Fibroblast of lung (primary cell): ENCODE results near the gene FKBP14.

Source experiments
- CTCF ChIP-seq, 2 donors: IDR thresholded peaks in 1 of 2; conservative IDR thresholded peaks in 1 of 2; 1 replicate in 1 of 2; 2 replicates in 1 of 2; pipeline ENCODE4 v1.5.1; 2011 to 2012; ENCODE audit warnings: low read length in 2 of 2, control low read depth in 1 of 2, inconsistent platforms in 1 of 2, low read depth in 1 of 2, mild to moderate bottlenecking in 1 of 2
- EZH2 ChIP-seq: IDR thresholded peaks from 2 replicates; pipeline ENCODE4 v1.5.1; 2012; ENCODE audit warnings: low read length, control low read depth, mild to moderate bottlenecking; ENCODE audit errors: missing control alignments

- TF ChIP-seq CTCF (conservative IDR thresholded peaks at IDR 0.05 in 1 of 2, IDR thresholded peaks at IDR 0.05 in 1 of 2; ENCODE audit: low read depth in 1 of 2, low read length in 2 of 2) = no peak
- no peak for TF ChIP-seq EZH2
These were observed 21.0 kb downstream of the FKBP14 start for GRCh38 chr7:30005464-30005863.
